NCI-H187 treated with DMSO at 0.1 percent for 48 hours (cell line): ENCODE results near the gene CYSRT1.
"Not testable (repeated sequence)": the region's sequence is repeated elsewhere in the genome, so short reads cannot be mapped to it uniquely, and the experiment has no call there.

Source experiments
- DNase-seq: peaks from one replicate; lab custom pipeline; 2025; lab: John Stamatoyannopoulos, UW

The CYSRT1 gene

DNA sequence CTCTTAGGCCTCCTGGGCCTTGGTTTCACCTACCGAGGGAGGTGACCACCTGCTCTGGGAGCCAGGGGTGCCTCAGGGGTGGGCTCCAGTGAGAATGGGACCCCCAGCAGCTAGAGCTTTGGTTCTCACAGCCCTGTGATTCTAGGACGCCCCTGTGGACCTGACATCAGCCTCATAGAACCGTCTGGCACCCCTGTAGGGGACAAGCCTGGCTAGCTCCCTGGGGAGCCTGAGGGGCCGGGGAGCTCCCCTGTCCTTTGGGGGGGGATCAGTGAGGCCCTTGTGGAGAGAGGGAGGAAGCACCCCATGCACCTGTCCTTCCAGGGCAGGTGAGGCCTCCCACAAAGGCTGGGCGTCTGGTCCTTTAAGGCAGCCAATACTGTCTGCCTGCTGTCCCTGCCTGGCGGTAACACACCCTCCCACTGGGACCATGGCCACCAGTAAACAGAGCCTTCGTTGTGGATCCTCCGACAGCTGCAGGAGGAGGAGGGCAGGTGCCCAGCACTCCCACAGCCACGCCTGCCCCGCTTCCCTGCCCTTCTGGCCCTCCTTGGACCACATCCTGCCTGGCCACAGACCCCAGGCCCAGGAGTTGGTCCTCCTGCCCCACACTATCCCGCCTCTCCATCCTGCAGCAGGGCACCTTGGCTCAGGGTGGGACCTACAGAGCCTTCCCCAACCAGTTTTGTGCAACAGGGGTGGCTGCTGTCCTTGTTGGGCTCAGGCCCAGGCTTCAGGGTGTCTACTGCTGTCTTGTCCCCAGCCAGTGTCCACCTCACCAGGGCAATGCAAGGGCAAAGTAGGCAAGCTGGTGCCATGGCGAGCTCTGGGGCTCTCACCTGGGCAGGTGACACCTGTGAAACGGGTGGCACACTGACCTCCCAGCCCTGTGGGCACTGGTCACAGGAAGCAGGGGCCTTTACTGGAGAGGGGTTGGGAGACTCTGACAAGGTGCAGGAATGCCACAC, 13.1 kb downstream of the CYSRT1 start:
- peak; percentile 7 for DNase-seq

GRCh38 chr9:137239541-137240200, 14.7 kb downstream of the CYSRT1 start:
- DNase-seq, result not testable (repeated sequence)

GRCh38 chr9:137240318-137240840, 15.4 kb downstream of the CYSRT1 start:
- DNase-seq, result no peak

GRCh38 chr9:137240841-137241489, 16.0 kb downstream of the CYSRT1 start, which contains the start of gene TUBB4B:
TUBB4B (plus strand) TSS chr9:137241287; CDS start chr9:137241361, 74 bp downstream.
- peak; percentile 87 for DNase-seq

GRCh38 chr9:137241490-137242268, 16.7 kb downstream of the CYSRT1 start:
- DNase-seq, result no peak

DNA sequence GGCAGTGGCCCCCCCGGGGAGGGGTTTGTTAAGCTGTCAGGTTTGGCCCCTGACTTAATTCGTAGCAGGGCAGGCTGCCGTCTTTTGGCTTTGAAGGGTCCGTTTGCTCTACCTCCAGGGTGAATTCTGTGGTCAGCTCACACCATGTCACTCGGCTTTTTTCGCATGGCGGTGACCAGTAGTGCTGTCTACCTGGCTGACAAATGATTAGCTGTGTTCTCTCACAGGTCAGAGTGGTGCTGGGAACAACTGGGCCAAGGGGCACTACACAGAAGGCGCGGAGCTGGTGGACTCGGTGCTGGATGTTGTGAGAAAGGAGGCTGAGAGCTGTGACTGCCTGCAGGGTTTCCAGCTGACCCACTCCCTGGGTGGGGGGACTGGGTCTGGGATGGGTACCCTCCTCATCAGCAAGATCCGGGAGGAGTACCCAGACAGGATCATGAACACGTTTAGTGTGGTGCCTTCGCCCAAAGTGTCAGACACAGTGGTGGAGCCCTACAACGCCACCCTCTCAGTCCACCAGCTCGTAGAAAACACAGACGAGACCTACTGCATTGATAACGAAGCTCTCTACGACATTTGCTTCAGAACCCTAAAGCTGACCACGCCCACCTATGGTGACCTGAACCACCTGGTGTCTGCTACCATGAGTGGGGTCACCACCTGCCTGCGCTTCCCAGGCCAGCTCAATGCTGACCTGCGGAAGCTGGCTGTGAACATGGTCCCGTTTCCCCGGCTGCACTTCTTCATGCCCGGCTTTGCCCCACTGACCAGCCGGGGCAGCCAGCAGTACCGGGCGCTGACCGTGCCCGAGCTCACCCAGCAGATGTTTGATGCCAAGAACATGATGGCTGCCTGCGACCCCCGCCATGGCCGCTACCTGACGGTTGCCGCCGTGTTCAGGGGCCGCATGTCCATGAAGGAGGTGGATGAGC, 17.6 kb downstream of the CYSRT1 start:
- no peak for DNase-seq

DNA sequence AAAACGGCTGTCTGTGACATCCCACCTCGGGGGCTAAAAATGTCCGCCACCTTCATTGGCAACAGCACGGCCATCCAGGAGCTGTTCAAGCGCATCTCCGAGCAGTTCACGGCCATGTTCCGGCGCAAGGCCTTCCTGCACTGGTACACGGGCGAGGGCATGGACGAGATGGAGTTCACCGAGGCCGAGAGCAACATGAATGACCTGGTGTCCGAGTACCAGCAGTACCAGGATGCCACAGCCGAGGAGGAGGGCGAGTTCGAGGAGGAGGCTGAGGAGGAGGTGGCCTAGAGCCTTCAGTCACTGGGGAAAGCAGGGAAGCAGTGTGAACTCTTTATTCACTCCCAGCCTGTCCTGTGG, 18.3 kb downstream of the CYSRT1 start:
- not testable (repeated sequence) for DNase-seq

DNA sequence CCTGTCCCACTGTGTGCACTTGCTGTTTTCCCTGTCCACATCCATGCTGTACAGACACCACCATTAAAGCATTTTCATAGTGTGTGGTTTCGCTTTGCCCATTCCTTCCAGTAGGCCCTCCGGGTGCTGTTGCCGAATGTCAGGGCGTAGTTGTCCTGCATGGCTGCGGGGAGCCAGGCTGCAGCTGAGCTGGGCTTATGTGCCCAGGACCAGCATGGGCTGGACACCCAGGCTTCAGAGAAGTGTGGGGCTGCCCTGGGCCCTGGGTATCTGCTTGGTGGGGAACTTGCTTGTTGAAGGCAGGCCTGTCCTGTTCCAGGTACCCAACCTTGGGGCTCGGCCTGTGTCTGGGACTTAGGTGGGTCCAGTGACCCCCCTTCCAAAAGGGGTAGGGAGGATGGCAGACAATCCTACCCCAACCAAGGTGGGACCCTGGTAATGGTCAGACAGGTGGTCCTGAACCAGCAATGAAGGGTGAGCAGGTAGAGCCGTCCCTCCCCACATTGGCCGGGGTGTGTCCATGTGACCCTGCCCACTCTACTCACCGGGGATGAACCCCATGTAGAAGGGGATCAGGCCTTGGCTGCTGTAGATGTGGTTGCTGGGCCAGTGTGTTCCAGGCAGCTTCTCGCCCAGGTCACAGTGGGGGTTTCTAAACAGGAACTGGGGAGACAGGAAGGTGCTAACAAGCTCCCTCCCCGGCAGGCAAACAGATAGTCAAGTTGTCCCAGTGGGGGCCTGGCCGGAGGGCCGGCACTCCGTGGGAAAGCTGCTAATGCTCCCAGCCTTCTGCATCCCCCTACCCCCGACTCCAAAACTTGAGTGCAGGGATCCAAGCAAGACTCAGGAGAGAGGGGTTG, 18.9 kb downstream of the CYSRT1 start:
- DNase-seq, result no peak

GRCh38 chr9:137244486-137245449, 19.8 kb downstream of the CYSRT1 start:
- no peak for DNase-seq

DNA sequence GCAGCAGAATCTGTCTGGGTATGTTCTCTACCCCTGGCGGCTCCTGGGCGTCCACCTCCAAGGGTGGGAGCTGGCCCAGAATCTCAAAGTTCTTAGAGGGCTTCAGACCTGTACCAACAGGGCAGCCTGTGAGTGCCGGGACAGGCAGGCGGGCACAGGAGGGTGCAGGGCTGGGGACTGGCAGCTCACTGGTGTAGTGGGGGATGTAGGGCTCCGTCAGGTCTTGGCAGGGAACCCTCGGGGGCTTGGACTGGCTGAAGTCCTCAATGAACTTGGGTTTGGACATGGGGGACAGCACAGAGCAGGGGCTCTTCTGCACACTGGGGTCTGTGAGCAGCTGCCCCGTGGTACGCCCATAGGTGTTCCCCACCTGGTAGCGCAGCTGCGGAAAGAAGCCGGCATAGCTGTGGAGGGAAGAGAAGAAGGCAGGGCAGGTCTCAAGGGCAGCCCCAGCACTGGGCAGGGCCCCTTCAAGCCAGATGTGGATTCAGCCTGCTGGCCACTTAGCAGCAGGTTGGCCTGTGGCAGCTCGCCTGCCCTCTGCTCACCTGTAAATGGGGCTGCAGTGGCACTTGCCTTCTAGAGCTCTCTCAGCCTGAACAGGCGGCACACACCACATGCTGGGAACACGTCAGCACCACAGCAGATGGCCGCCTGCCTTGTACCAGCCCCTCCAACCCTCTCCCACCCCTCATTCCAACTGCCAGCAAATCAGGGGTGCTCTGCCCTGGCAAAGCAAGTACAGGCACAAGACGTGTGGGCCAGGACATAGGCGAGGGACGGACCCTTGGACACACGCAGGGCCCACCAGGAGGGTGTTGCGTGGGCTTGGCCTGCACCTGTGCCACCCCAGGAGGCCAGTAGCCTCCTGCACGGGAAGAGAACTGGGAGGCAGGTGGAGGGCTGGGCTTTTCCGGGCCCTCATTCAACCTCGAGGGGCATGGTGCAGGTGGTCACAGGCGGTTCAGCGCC, 20.8 kb downstream of the CYSRT1 start:
- DNase-seq, result no peak

DNA sequence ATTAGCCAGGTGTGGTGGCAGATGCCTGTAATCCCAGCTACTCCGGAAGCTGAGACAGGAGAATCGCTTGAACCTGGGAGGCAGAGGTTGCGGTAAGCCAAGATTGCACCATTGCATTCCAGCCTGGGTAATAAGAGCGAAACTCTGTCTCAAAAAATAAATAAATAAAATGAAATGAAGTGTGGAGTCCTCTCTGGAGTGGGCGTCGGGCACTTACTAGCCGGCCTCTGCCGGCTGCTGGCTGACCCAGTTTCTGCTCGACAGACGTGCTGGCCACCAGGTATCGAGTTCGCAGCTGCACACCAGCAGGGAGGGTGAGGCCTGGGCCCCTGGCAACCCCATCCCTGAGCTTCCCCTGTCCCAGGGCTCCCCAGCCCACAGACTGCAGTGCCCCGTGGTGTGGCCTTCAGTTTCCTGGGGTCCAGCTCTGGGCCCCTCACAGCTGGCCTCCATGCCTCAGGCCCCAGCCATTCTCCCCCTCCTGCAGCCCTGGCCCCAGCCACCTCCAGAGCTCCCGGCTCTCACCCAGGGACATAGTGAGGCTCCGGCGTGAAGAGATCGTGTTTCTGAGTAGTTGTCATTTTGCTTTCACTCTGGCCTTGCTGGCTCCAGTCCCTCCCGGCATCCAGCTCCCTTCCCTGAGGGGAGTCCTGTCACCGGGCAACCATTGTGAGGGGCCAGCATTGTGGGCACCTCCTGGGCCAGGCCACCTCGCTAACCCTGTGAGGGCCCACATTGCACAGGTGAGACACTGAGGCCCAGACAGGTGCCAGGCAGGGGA, 22.4 kb downstream of the CYSRT1 start:
- no peak for DNase-seq

GRCh38 chr9:137247916-137248175, 22.9 kb downstream of the CYSRT1 start:
- no peak for DNase-seq

- no peak for DNase-seq
Measured at GRCh38 chr9:137250329-137251193, 25.6 kb downstream of the CYSRT1 start.

DNA sequence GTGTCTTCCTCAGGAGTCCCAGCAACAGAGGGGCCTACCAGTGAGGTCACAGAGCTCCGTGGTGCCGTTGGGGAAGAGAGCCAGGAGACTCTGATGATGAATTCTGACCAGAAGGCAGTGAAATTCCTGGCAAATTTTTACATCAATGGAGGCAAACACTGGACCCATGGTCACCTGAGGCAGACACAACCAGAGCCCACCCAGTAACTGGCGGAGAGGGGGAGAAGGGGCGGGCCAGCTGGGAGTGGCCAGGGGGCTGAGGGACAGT, 26.2 kb downstream of the CYSRT1 start, which contains the start of gene STPG3:
Gene STPG3, plus strand, starts transcription at position 93 of the 268 bp plus-strand sequence. Its CDS starts 1 bp downstream, at position 94.
- DNase-seq, result no peak

DNA sequence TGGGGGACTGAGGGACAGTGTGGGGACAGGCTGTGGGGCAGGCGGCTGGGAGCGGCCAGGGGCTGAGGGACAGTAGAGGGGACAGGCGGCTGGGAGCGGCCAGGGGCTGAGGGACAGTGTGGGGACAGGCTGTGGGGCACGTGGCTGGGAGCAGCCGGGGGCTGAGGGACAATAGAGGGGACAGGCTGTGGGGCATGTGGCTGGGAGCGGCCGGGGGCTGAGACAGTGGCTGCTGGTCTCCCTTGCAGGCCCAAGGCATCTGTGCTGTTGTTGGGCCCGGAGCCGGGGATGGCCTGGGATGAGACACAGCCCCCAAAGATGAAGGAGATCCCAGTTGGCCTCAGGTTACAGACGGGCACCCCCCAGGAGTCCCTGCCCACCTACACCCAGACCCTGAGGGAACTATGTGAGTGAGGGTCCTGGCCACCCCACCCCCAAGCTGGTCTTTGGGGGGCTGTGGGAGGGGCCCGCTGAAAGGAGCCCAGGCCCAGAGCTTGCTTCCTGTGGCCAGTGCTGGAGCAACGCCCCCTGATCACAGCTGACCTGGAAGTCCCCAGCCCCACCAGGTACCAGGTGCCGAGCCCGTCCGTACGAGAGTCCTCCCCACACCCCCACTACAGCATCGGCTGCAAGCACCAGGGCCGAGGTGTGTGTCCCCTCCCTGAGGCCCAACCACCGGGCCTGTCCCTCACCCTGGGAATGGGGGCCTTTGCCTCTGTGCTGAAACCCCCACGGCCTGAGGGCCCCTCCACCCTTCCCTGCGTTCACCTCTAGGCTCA, 26.7 kb downstream of the CYSRT1 start:
- no peak for DNase-seq
